ENCODE results near the gene ZNF805. TPM values are rescaled to one million over a fixed set of nuclear protein-coding genes. Genes with fewer than 3 reads are reported as not detected.
"Not testable (repeated sequence)": the region's sequence is repeated elsewhere in the genome, so short reads cannot be mapped to it uniquely, and the experiment has no call there.

Gene ZNF805
- polyA plus RNA-seq (ENCODE audit: insufficient read length in 10 of 10) = 1 to 10 TPM; 3.9 to 6.5 (median 5.3) TPM
- long read RNA-seq, donor 1 = 0 reads
- long read RNA-seq, donor 2, partial matches to known transcripts = 0 of 2 reads
- long read RNA-seq, donor 2, other reads (novel, unspliced or antisense) = 0 of 2 reads
- long read RNA-seq, donor 3 = 0 reads
- long read RNA-seq, donor 4, partial matches to known transcripts = 5 of 6 reads
- long read RNA-seq, donor 4, other reads (novel, unspliced or antisense) = 0 of 6 reads
- long read RNA-seq, donor 5, partial matches to known transcripts = 0 of 1 reads
- long read RNA-seq, donor 5, other reads (novel, unspliced or antisense) = 0 of 1 reads
- long read RNA-seq, donor 6 = 0 reads
- long read RNA-seq, donor 7, partial matches to known transcripts = 0 of 1 reads
- long read RNA-seq, donor 7, other reads (novel, unspliced or antisense) = 0 of 1 reads
- long read RNA-seq, donor 8, partial matches to known transcripts = 0 of 1 reads
- long read RNA-seq, donor 8, other reads (novel, unspliced or antisense) = 0 of 1 reads
- long read RNA-seq, donor 9 = 0 reads

- DNase-seq = peak; percentile 94 to 98 (median 96)
These were observed at the start of gene ZNF805 for GRCh38 chr19:57240311-57241090. Gene ZNF805 (plus strand): TSS chr19:57240632. CDS start chr19:57240892, 260 bp downstream.

- peak; percentile 88 to 97 (median 95) for DNase-seq
These were observed 49.0 kb upstream of the ZNF805 start, which contains the start of gene ZNF264 for GRCh38 chr19:57191141-57192076. Gene ZNF264 (plus strand): TSS chr19:57191500. CDS start chr19:57191914, 414 bp downstream.

- DNase-seq = peak in 1 of 3 donors; percentile 7
These were observed 48.4 kb upstream of the ZNF805 start for GRCh38 chr19:57192077-57192420.

GRCh38 chr19:57192993-57193392 is 47.4 kb upstream of the ZNF805 start:
- DNase-seq = no peak

GRCh38 chr19:57197874-57198273 is 42.6 kb upstream of the ZNF805 start:
- DNase-seq = not testable (repeated sequence)

GRCh38 chr19:57202160-57202559 is 38.3 kb upstream of the ZNF805 start:
- DNase-seq = no peak

GRCh38 chr19:57210381-57210780 is 30.1 kb upstream of the ZNF805 start:
- DNase-seq = no peak

GRCh38 chr19:57212109-57212508 is 28.3 kb upstream of the ZNF805 start:
- DNase-seq = no peak

GRCh38 chr19:57227502-57227901 is 12.9 kb upstream of the ZNF805 start:
- no peak for DNase-seq

- DNase-seq = no peak
These were observed 8.7 kb upstream of the ZNF805 start for GRCh38 chr19:57231686-57232085.

GRCh38 chr19:57233207-57233606 is 7.2 kb upstream of the ZNF805 start:
- DNase-seq = no peak

GRCh38 chr19:57239982-57240310 is 486 bp upstream of the ZNF805 start:
- no peak for DNase-seq

GRCh38 chr19:57241176-57241575 is 744 bp downstream of the ZNF805 start:
- peak in 1 of 3 donors; percentile 11 for DNase-seq

- DNase-seq = no peak
These were observed 2.4 kb downstream of the ZNF805 start for GRCh38 chr19:57242821-57243220.

GRCh38 chr19:57244513-57244912 is 4.1 kb downstream of the ZNF805 start:
- no peak for DNase-seq

GRCh38 chr19:57245066-57245465 is 4.6 kb downstream of the ZNF805 start:
- no peak for DNase-seq

- no peak for DNase-seq
These were observed 5.5 kb downstream of the ZNF805 start for GRCh38 chr19:57245959-57246358.

- DNase-seq = no peak
These were observed 8.2 kb downstream of the ZNF805 start for GRCh38 chr19:57248646-57249045.

GRCh38 chr19:57249329-57249728 is 8.9 kb downstream of the ZNF805 start:
- DNase-seq = no peak

GRCh38 chr19:57253767-57254166 is 13.3 kb downstream of the ZNF805 start:
- DNase-seq = not testable (repeated sequence)

GRCh38 chr19:57262044-57262443 is 21.6 kb downstream of the ZNF805 start:
- no peak for DNase-seq

All from muscle of back (tissue), 13 donors.